HG03066 (cell line): ENCODE measurements around the gene PTPRN2.
"Not testable (repeated sequence)": the region's sequence is repeated elsewhere in the genome, so short reads cannot be mapped to it uniquely, and the experiment has no call there.

Source experiments
- ATAC-seq: cut with Tn5 transposase; IDR thresholded peaks from one replicate; pipeline ENCODE4 v1.9.1; 2021; ENCODE audit warnings: low read depth; ENCODE audit not compliant: unreplicated experiment

Gene PTPRN2

DNA sequence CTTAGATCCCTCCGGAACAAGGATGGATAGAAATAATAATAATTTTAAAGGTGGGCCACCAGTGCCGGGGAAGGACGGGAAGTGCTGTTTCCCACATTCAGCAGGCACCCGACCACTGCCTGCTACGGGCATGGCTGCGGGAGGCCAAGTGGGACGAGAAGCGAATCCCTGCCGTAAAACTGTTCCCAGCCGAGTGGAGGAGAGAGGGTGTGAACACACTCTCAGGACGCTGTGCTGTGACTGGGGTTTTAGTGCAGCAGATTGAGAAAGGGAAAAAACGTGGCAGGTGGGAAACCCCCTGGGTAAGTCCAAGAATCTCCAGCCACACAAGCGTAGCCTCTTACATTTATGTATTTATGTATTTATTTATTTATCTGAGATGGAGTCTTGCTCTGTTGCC is 1092.0 kb downstream of the PTPRN2 start:
- ATAC-seq: no peak

DNA sequence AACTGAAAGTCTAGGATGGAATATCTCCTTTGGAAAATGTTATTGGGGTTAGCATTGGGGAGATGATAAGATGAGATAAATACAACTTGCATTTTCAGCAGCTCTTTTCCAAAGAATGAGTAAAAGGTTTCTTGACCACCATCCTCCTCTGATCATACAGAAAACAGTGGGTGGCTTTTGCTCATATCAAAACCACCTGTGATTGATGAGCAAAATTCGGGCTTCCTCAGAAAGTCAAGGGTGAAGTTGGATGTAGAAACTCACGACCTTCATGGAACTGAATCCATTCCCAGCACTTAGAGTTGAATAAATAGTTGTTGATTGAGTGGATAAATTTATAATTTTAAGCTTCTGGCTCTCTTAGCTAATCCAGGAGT is 1092.5 kb downstream of the PTPRN2 start:
- no peak for ATAC-seq

DNA sequence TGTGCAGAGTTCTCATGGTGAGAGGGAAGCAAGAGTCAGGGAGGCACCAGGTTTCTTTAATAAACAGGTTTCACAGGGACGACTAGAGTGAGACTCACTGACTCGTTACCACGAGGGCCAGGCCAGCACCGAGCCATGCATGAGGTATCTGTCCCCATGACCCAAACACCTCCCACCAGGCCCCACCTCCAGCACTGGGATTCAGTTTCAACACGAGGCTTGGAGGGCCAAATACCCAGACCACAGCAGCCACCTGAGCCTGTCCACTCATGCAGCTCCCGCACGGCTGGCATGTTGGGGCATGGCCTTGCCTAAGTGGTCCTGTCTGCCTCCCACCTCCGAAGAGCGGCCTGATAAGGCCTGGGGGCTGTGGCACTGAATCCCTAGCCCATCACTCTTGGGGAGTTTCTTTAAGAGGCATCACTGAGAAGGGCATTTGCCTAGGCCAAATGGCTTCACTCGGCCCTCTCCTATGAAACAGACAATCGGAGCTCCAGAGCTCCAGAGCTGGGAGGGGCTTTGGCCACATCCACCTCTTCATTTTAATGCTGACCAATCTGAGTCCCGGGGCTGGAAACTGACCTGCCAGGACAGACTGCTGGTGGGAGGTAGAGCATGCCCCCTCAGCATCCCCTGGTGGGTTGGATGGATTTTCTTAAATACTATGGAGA is 1093.0 kb downstream of the PTPRN2 start:
- ATAC-seq: no peak

DNA sequence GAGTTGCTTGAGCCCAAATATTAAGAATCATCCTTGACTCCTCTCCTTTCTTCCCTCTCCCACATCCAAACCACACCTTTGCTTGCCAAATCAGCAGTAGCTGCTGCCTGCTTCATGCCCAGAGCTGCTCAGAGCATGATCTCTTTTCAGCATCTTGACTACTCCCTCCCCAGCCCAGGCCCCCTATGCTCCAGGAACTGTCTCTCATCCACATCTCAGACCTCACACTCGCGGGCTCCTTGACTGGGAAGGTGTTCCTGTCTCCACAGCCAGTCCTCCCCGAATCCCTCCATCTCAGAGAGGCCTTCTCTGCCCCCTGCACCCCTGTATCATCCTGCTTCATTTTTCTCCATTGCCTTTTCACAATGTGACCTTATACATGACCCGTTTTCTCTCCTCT is 1093.8 kb downstream of the PTPRN2 start:
- no peak for ATAC-seq

DNA sequence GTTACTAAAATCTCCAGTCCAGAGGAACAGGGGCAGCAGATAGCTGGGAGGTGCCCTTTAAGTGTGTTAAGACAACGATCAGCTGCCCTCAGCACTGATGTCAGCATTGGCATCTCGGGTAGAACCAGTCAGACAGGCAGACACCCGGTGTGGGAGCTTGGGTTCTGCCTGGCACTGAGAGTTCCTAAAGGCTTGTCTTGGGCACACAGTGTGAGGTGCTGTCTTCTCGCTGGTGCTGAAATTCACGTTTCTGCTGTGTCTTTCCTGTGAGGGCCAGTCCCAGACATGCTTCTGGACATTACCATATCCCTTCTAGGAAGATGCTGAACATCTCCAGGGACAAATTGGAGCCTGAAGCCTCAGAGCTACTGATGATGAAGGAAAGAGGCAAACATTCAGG is 1094.6 kb downstream of the PTPRN2 start:
- ATAC-seq: no peak

DNA sequence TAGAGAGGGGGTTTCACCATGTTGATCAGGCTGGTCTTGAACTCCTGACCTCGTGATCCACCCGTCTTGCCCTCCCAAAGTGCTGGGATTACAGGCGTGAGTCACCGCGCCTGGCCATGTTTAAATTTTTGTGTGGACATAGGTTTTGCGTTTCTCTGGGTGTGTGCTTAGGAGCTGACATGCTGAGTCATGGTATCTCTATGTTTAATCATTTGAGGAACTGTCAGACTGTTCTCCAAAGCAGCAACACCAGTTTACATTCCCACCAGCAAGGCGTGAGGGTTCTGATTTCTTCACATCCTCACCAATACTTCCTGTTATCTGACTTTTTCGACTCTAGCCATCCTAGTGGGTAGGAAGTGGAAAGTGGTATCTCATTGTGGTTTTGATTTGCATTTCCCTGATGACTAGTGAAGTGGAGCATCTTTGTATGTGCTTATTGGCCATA is 1097.1 kb downstream of the PTPRN2 start:
- no peak for ATAC-seq

DNA sequence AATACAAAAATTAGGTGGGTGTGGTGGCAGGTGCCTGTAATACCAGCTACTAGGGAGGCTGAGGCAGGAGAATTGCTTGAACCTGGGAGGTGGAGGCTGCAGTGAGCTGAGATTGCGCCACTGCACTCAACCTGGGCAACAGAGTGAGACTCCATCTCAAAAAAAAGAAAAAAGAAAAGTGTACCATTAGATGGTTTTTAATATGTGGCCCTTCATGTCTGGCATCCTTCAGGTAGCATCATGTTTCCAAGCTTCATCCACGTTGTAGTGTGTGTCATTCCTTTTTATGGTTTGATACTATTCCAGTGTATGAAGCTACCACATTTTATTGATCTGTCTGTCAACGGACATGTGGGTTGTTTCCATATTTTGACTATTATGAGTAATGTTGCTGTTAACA is 1097.8 kb downstream of the PTPRN2 start:
- ATAC-seq: not testable (repeated sequence)
